K562 (cell line): ENCODE results near the gene GLG1. TPM values are rescaled to one million over a fixed set of nuclear protein-coding genes. Genes with fewer than 3 reads are reported as not detected.
A peak's percentile ranks its signal among the peaks of the same experiment; 100 is the strongest.

Experiments
- ATF7 ChIP-seq: fragments of 450-650 bp; IDR thresholded peaks from 2 replicates; pipeline ENCODE4 v1.7.1; 2014; ENCODE audit warnings: mild to moderate bottlenecking, moderate library complexity
- BRD4 ChIP-seq: fragments of 200-600 bp; sonication (generic); IDR thresholded peaks from 2 replicates; pipeline ENCODE4 v1.6.1; 2017; ENCODE audit warnings: inconsistent platforms
- BRD9 ChIP-seq: fragments of 450-650 bp; IDR thresholded peaks from 2 replicates; pipeline ENCODE4 v1.6.1; 2018; ENCODE audit warnings: low read depth; ENCODE audit not compliant: partially characterized antibody
- CXXC5 ChIP-seq: fragments of 250-450 bp; sonication (Bioruptor Pico); IDR thresholded peaks from 2 replicates; pipeline ENCODE4 v1.8.0; 2022; ENCODE audit warnings: inconsistent platforms, mild to moderate bottlenecking, moderate library complexity
- DEAF1 ChIP-seq: fragments of 450-650 bp; formaldehyde crosslinking; IDR thresholded peaks from 2 replicates; pipeline ENCODE4 v1.4.0; 2020; ENCODE audit warnings: mild to moderate bottlenecking, moderate library complexity
- EP400 ChIP-seq: fragments of 450-650 bp; IDR thresholded peaks from 2 replicates; pipeline ENCODE4 v1.6.1; 2017; ENCODE audit warnings: antibody characterized with exemption, mild to moderate bottlenecking, moderate library complexity
- MNT ChIP-seq, 2 experiments: fragments of 450-650 bp; conservative IDR thresholded peaks; 2 replicates each; pipeline ENCODE4 v1.6.1; 2017; ENCODE audit warnings: mild to moderate bottlenecking in 2 of 2, moderate library complexity in 2 of 2
- NFATC3 ChIP-seq: fragments of 450-650 bp; IDR thresholded peaks from 2 replicates; pipeline ENCODE4 v1.6.1; 2017; ENCODE audit warnings: mild to moderate bottlenecking
- NRF1 ChIP-seq, 2 experiments: fragments of 450-650 bp; IDR thresholded peaks in 1 of 2; conservative IDR thresholded peaks in 1 of 2; 2 replicates each; pipeline ENCODE4 v1.6.1; 2014; ENCODE audit warnings: mild to moderate bottlenecking in 2 of 2
- RAD21 ChIP-seq, 2 experiments: fragments of 250-450 bp in 1 of 2; fragments of 450-650 bp in 1 of 2; sonication (Bioruptor Pico) in 1 of 2; formaldehyde crosslinking in 1 of 2; IDR thresholded peaks in 1 of 2; conservative IDR thresholded peaks in 1 of 2; 2 replicates each; pipeline versions ENCODE4 v1.4.0 to v1.8.0; 2020 to 2022; ENCODE audit warnings: mild to moderate bottlenecking in 2 of 2, moderate library complexity in 1 of 2
- RFX1 ChIP-seq: fragments of 450-650 bp; IDR thresholded peaks from 2 replicates; pipeline ENCODE4 v1.6.1; 2016; ENCODE audit warnings: mild to moderate bottlenecking, moderate library complexity
- SP2 ChIP-seq: IDR thresholded peaks from 2 replicates; pipeline ENCODE4 v1.6.1; 2011; ENCODE audit warnings: mild to moderate bottlenecking, low read depth, low read length, moderate library complexity; ENCODE audit not compliant: poor library complexity, severe bottlenecking; ENCODE audit errors: extremely low read depth
- ZBTB40 ChIP-seq, 2 experiments: fragments of 450-650 bp in 1 of 2; sonication (generic) in 1 of 2; formaldehyde crosslinking in 1 of 2; IDR thresholded peaks; 2 replicates each; pipeline versions ENCODE4 v1.7.1 to v1.9.0; 2016 to 2022; ENCODE audit warnings: inconsistent platforms in 1 of 2, mild to moderate bottlenecking in 1 of 2, missing genetic modification reagents in 1 of 2
- ZNF75A ChIP-seq: fragments of 450-650 bp; formaldehyde crosslinking; IDR thresholded peaks from 2 replicates; pipeline ENCODE4 v1.4.0; 2020; ENCODE audit warnings: mild to moderate bottlenecking
- ZNF79 ChIP-seq: fragments of 250-450 bp; sonication (Bioruptor Pico); IDR thresholded peaks from 2 replicates; pipeline ENCODE4 v1.4.0; 2020; ENCODE audit warnings: low read depth, mild to moderate bottlenecking, moderate library complexity
- polyA plus RNA-seq, 8 experiments: library from polyadenylated mRNA; depleted of rRNA in 4 of 8; stranded (reverse) in 5 of 8; unstranded in 3 of 8; fragments of >200 nt; fragmentation: Nextera tagmentation in 2 of 8; fragmentation: Illumina TruSeq in 1 of 8; extraction: Ambion mirVana in 2 of 8; extraction: Trizol in 1 of 8; gene quantifications; 2 replicates each; pipeline versions ENCODE4 v1.2.1 to v1.2.3, GENCODE V29; 2011 to 2014; ENCODE audit warnings: inconsistent platforms in 1 of 8, missing spikeins in 1 of 8
- total RNA-seq, 7 experiments: library from RNA; depleted of rRNA in 6 of 7; stranded (reverse); fragments of >200 nt in 6 of 7; fragmentation: Illumina TruSeq in 2 of 7; extraction: Trizol in 2 of 7; gene quantifications; 2 replicates each; pipeline versions ENCODE4 v1.2.1 to v1.2.3, GENCODE V29; 2011 to 2021; ENCODE audit warnings: low replicate concordance in 1 of 7

Gene GLG1
- total and polyA plus RNA-seq, 9 of the 15 experiments (the other 6 are each of a cell fraction or from before 2014, with no cell fraction given), result 6.2 to 36.0 (median 23.6) TPM

GRCh38 chr16:74607310-74607961, 522 bp upstream of the GLG1 start (continued):
- TF ChIP-seq DEAF1 (CRISPR knock-in tag) (no peak), RFX1 (no peak), BRD9 (peak; percentile 5), SP2 (no peak), NFATC3 (peak; percentile 67; the same call in 1 of the 2 replicates), NRF1 (conservative IDR thresholded peaks at IDR 0.05 in 1 of 2, IDR thresholded peaks at IDR 0.05 in 1 of 2) (peak; percentile 53 to 70; a peak in 3 of 4 replicates), ATF7 (peak; percentile 73; the same call in 1 of the 2 replicates), MNT (conservative IDR thresholded peaks at IDR 0.05) (peak in 1 of 2 experiments; percentile 53; a peak in 1 of 4 replicates), RAD21 (CRISPR knock-in tag; conservative IDR thresholded peaks at IDR 0.05 in 1 of 2, IDR thresholded peaks at IDR 0.05 in 1 of 2) (no peak), BRD4 (no peak), ZNF75A (no peak), CXXC5 (CRISPR knock-in tag) (peak; percentile 70; the same call in 1 of the 2 replicates), EP400 (peak; percentile 45; the same call in 1 of the 2 replicates), ZBTB40 (IDR thresholded peaks at IDR 0.05) (peak; percentile 100), ZBTB40 (CRISPR knock-in tag; IDR thresholded peaks at IDR 0.05) (peak; percentile 98), ZNF79 (no peak)
